Muscle layer of duodenum (tissue), 2 donors: ENCODE data around the gene ZNF121.
"Not testable (repeated sequence)": the region's sequence is repeated elsewhere in the genome, so short reads cannot be mapped to it uniquely, and the experiment has no call there.

Experiments
- H3K27ac ChIP-seq: one replicate; pipeline ENCODE4 v1.7.0; 2013; ENCODE audit warnings: mild to moderate bottlenecking, low read length
- H3K27me3 ChIP-seq: one replicate; pipeline ENCODE4 v1.7.0; 2013; ENCODE audit warnings: low read depth, mild to moderate bottlenecking, control low read depth, low read length
- H3K36me3 ChIP-seq, 2 donors: one replicate each; pipeline ENCODE4 v1.7.0; 2013; ENCODE audit warnings: low read length in 2 of 2, control low read depth in 1 of 2, mild to moderate bottlenecking in 1 of 2; ENCODE audit not compliant: insufficient read depth in 2 of 2, control insufficient read depth in 1 of 2
- H3K4me1 ChIP-seq, 2 donors: one replicate each; pipeline ENCODE4 v1.7.0; 2013; ENCODE audit warnings: low read length in 2 of 2, mild to moderate bottlenecking in 2 of 2, control low read depth in 1 of 2, moderate library complexity in 1 of 2; ENCODE audit not compliant: insufficient read depth in 2 of 2, control insufficient read depth in 1 of 2
- H3K4me3 ChIP-seq, 2 donors: one replicate each; pipeline ENCODE4 v1.7.0; 2013; ENCODE audit warnings: low read length in 2 of 2, low read depth in 1 of 2, mild to moderate bottlenecking in 1 of 2
- H3K9me3 ChIP-seq, 2 donors: one replicate each; pipeline ENCODE4 v1.7.0; 2013; ENCODE audit warnings: low read length in 2 of 2, control low read depth in 1 of 2, mild to moderate bottlenecking in 1 of 2; ENCODE audit not compliant: control insufficient read depth in 1 of 2
- donor health status: healthy.

ZNF121 gene

DNA sequence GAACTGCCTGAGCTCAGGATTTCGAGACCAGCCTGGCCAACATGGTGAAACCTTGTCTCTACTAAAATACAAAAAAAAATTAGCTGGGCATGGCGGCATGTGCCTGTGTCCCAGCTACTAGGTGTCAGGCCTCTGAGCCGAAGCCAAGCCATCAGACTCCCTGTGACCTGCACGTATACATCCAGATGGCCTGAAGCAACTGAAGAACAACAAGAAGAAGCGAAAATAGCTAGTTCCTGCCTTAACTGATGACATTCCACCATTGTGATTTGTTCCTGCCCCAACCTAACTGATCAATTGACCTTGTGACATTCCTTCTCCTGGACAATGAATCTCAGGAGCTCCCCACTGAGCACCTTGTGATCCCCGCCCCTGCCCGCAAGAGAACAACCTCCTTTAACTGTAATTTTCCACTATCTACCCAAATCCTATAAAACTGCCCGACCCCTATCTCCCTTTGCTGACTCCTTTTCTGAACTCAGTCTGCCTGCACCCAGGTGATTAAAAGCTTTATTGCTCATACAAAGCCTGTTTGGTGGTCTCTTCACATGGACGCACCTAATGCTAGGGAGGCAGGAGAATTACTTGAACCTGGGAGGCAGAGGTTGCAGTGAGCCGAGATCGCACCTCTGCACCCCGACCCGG is 2.1 kb downstream of the ZNF121 start:
- H3K27ac ChIP-seq, H3K4me1 ChIP-seq, H3K27me3 ChIP-seq, H3K4me3 ChIP-seq: not testable (repeated sequence)
- peaks cover 6 to 17% of the 10 kb centered on the region in 2 donors for H3K9me3 ChIP-seq
- H3K36me3 ChIP-seq: peaks cover 3 to 27% of the 10 kb centered on the region in 2 donors

DNA sequence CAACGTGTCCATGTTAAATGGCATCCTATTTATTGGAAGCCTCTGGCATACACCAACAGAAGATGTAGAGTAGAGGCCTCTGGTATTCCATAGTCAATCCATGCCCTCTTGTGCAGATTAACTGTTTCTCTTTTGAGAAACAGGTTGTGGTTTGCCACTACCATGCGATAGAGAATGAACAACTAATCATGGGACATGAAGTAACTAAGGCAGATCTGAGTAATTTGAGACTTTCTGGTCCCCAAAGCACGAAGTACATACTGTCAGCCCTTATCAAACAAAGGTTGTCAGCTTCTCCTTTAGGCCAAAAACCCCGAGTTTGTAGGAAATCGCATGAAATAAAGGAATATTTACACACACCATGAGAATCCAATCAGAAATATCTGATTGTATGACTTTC is 3.6 kb downstream of the ZNF121 start:
- Histone ChIP-seq H3K27me3 (no peaks in the 10 kb centered on the region), H3K4me1 (peaks cover 0 to 5% of the 10 kb centered on the region in 2 donors), H3K36me3 (peaks cover 3 to 32% of the 10 kb centered on the region in 2 donors), H3K9me3 (peaks cover 6 to 26% of the 10 kb centered on the region in 2 donors), H3K4me3 (no peak overlapping the region), H3K27ac (no peak overlapping the region)

DNA sequence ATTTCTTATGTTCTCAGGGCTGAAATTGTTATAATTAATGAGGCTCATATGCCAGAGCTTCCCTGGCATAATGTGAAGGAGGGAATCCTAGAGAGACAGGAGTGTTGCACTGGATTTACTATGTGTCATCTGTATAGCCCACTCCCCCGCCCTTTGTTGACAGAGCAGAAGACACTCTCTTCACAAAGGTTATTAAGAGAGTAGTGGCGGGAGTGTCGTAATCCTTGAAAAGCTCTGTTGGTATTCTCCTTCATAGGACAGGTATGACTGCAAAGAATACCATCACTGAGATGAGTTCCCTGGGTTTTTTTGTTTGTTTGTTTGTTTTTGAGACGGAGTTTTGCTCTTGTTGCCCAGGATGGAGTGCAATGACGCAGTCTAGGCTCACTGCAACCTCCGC is 14.0 kb downstream of the ZNF121 start:
- no peaks in the 10 kb centered on the region for H3K4me1 ChIP-seq
- H3K9me3 ChIP-seq: peaks cover 62 to 87% of the 10 kb centered on the region in 2 donors
- H3K36me3 ChIP-seq: peaks cover 36 to 76% of the 10 kb centered on the region in 2 donors
- no peak overlapping the region for H3K27ac ChIP-seq
- no peaks in the 10 kb centered on the region for H3K27me3 ChIP-seq
- peak overlapping the region in 1 of 2 donors; percentile 44 for H3K4me3 ChIP-seq

DNA sequence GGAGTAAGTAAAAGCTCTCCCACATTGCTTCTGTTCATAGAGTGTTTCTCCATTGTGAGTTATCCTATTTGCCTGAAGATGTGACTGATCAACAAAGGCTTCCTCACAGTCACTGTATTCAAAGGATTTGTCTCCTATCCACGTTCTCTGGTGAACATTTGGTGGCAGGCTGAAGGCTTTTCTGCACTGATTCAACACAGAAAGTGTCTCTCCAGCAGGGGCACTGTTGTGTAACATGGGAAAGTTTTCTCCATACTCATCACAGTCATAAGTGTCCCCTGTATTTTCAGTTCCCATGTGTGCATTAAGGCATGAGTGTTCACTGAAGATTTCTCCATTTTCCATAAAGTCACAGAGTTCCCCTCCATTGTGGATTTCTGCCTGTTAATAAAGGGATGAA is 17.6 kb downstream of the ZNF121 start:
- no peaks in the 10 kb centered on the region for H3K4me1 ChIP-seq
- no peak overlapping the region for H3K27ac ChIP-seq
- peaks cover 69 to 85% of the 10 kb centered on the region in 2 donors for H3K9me3 ChIP-seq
- no peaks in the 10 kb centered on the region for H3K27me3 ChIP-seq
- peaks cover 54 to 95% of the 10 kb centered on the region in 2 donors for H3K36me3 ChIP-seq
- peak overlapping the region; percentile 47 to 62 for H3K4me3 ChIP-seq

DNA sequence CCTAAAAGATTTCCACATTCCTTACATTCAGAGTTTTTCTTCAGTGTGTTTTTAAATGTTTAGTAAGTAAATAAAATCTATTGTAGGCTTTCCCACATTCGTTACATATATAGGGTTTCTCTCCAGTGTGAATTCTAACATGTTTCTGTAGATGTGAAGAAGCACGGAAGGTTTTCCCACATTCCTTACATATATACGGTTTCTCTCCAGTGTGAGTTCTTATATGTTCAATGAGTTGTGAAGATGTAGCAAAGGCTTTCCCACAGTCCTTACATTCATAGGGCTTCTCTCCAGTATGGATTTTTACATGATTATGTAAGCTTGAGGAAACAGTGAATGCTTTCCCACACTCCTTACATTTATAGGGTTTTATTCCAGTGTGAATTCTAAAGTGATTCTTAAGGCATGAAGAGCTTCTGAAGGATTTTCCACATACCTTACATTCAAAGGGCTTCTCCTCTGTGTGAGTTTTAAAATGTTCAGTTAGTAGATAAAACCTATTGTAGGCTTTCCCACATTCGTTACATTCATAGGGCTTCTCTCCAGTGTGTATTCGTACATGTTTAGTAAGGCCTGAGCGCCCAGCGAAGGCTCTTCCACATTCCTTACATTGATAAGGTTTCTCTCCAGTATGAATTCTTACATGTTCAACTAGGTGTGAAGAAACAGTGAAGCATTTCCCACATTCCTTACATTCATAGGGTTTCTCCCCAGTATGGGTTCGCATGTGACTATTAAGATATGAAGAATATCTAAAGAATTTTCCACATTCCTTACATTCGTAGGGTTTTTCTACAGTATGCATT is 18.2 kb downstream of the ZNF121 start:
- Histone ChIP-seq H3K4me3 (peak overlapping the region; percentile 47 to 62), H3K9me3 (peaks cover 69 to 82% of the 10 kb centered on the region in 2 donors), H3K36me3 (peaks cover 54 to 95% of the 10 kb centered on the region in 2 donors), H3K27ac (no peak overlapping the region), H3K4me1 (no peaks in the 10 kb centered on the region), H3K27me3 (no peaks in the 10 kb centered on the region)

DNA sequence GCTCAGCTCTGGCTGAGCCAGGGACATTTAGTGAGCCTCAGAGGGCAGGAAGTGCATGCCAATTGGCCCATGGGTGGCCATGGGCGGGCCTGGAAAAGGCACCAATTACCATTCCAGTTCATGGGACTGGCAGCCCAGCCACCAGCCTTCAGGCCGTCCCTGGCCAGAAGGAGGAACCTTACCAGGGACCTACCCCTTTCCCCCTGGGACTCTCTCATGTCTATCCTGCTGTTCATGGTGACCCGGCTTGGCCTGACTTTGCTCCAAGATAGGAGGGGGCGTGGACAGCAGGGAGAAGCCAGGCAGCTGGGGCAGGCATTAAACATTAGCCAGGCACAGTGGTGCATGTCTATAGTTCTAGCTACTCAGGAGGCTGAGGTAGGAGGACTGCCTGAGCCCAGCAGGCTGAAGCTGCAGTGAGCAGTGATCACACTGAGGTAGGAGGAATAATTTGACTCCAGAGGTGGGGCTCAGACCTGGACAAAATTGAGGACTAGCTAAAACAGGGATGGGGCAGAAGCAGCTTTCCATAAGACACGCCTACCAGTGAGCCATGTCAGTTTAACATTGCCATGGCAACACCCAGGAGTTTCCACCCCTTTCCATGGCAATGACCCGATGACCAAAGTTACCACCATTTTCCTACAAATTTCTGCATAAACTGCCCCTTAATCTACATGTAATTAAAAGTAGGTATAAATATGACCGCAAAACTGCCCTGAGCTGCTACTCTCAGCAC is 31.6 kb downstream of the ZNF121 start:
- peaks cover 0 to 27% of the 10 kb centered on the region in 2 donors for H3K9me3 ChIP-seq
- no peak overlapping the region for H3K27ac ChIP-seq
- no peak overlapping the region for H3K4me3 ChIP-seq
- H3K27me3 ChIP-seq: no peaks in the 10 kb centered on the region
- H3K36me3 ChIP-seq: no peaks in the 10 kb centered on the region
- no peaks in the 10 kb centered on the region for H3K4me1 ChIP-seq

DNA sequence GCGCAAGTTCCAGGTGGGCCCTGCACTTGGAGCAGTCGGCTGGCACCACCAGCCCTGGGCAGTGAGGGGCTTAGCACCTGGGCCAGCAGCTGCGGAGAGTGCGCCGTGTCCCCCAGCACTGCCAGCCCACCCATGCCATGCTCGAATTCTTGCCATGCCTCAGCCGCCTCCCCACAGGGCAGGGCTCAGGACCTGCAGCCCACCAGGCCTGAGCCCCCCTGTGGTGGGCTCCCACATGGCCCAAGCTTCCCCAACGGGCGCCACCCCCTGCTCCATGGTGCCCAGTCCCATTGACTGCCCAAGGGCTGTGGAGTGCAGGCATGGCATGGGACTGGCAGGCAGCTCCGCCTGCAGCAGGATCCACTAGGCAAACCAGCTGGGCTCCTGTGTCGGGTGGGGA is 36.4 kb downstream of the ZNF121 start:
- Histone ChIP-seq H3K4me3 (peak overlapping the region in 1 of 2 donors; percentile 19), H3K9me3 (peaks cover 0 to 18% of the 10 kb centered on the region in 2 donors), H3K36me3 (no peaks in the 10 kb centered on the region), H3K4me1 (no peaks in the 10 kb centered on the region), H3K27me3 (no peaks in the 10 kb centered on the region), H3K27ac (no peak overlapping the region)

DNA sequence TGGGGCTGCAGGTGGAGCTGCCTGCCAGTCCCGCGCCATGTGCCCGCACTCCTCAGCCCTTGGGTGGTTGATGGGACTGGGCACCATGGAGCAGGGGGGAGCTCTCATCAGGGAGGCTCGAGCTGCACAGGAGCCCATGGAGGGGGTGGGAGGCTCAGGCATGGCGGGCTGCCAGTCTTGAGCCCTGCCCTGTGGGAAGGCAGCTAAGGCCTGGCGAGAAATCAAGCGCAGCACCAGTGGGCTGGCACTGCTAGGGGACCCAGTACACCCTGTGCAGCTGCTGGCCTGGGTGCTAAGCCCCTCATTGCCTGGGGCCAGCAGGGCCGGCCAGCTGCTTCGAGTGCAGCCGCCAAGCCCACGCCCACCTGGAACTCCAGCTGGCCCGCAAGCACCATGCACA is 43.0 kb downstream of the ZNF121 start:
- H3K27ac ChIP-seq, H3K9me3 ChIP-seq, H3K36me3 ChIP-seq, H3K4me3 ChIP-seq, H3K27me3 ChIP-seq: not testable (repeated sequence)
- H3K4me1 ChIP-seq: peaks cover 0 to 14% of the 10 kb centered on the region in 2 donors

DNA sequence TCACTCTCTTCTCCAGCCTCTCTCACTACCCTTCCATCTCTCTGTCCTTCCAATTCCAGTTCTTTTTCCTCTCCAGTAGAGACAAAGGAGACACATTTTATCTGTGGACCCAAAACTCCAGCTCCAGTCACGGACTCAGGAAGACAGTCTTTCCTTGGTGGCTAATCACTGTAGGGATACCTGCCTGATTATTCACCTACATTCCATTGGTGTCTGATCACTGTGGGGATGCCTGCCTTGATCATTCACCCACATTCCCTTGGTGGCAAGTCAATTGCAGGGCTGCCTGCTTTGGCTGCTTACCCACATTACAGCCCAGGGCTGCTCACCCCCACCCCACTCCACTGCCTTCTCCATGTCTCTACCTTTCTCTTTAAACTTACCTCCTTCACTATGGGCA is 44.4 kb downstream of the ZNF121 start:
- H3K4me1 ChIP-seq: peaks cover 0 to 14% of the 10 kb centered on the region in 2 donors
- peaks cover under 1 to 16% of the 10 kb centered on the region in 2 donors for H3K9me3 ChIP-seq
- H3K27me3 ChIP-seq, H3K27ac ChIP-seq: not testable (repeated sequence)
- peak overlapping the region in 1 of 2 donors; percentile 25 for H3K4me3 ChIP-seq
- peaks cover 11 to 18% of the 10 kb centered on the region in 2 donors for H3K36me3 ChIP-seq

DNA sequence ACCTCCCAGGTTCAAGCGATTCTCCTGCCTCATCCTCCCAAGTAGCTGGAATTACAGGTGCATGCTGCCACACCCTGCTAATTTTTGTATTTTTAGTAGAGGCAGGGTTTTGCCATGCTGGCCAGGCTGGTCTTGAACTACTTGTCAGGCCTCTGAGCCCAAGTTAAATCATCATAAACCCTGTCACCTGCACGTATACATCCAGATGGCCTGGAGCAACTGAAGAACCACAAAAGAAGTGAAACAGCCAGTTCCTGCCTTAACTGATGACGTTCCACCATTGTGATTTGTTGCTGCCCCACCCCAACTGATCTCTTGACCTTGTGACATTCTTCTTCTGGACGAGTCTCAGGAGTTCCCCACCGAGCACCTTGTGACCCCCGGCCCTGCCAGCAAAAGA is 45.1 kb downstream of the ZNF121 start:
- H3K27me3 ChIP-seq: not testable (repeated sequence)
- Histone ChIP-seq H3K4me1 (peaks cover 0 to 14% of the 10 kb centered on the region in 2 donors), H3K36me3 (peaks cover 14 to 25% of the 10 kb centered on the region in 2 donors), H3K9me3 (peaks cover 4 to 21% of the 10 kb centered on the region in 2 donors), H3K27ac (peak overlapping the region; percentile 89), H3K4me3 (peak overlapping the region; percentile 87 to 95)
